GM23248 (cell line): Measurements from ENCODE around the gene PRR5. TPM values are rescaled to one million over a fixed set of nuclear protein-coding genes. Genes with fewer than 3 reads are reported as not detected.

Source experiments
- DNase-seq: peaks from one replicate; pipeline ENCODE4 v3.0.0-alpha.2; 2015
- H2AFZ ChIP-seq: fragments of 200-600 bp; sonication (generic); 2 replicates; pipeline ENCODE4 v1.6.1; 2016; ENCODE audit warnings: antibody characterized with exemption
- H3F3A ChIP-seq: fragments of 200-600 bp; sonication (generic); 2 replicates; pipeline ENCODE4 v1.6.1; 2016; ENCODE audit warnings: mild to moderate bottlenecking, antibody characterized with exemption, mixed run types; ENCODE audit not compliant: insufficient read depth
- H3K27ac ChIP-seq: fragments of 200-600 bp; sonication (generic); 2 replicates; pipeline ENCODE4 v1.5.1; 2016; ENCODE audit warnings: mild to moderate bottlenecking
- H3K27me3 ChIP-seq: fragments of 200-600 bp; sonication (generic); replicated peaks from 2 replicates; pipeline ENCODE4 v1.6.1; 2016; ENCODE audit warnings: mild to moderate bottlenecking; ENCODE audit not compliant: insufficient read depth
- H3K36me3 ChIP-seq: fragments of 200-600 bp; sonication (generic); 2 replicates; pipeline ENCODE4 v1.6.1; 2016; ENCODE audit warnings: low read depth, mild to moderate bottlenecking
- H3K4me1 ChIP-seq: fragments of 200-600 bp; sonication (generic); 2 replicates; pipeline ENCODE4 v1.6.1; 2016; ENCODE audit warnings: mild to moderate bottlenecking; ENCODE audit not compliant: insufficient read depth
- H3K4me2 ChIP-seq: fragments of 200-600 bp; sonication (generic); one replicate; pipeline ENCODE4 v1.6.1; 2016; ENCODE audit warnings: mild to moderate bottlenecking; ENCODE audit not compliant: unreplicated experiment
- H3K4me3 ChIP-seq: fragments of 200-600 bp; sonication (generic); 2 replicates; pipeline ENCODE4 v1.5.1; 2016; ENCODE audit warnings: mild to moderate bottlenecking
- H3K79me2 ChIP-seq: fragments of 200-600 bp; sonication (generic); 2 replicates; pipeline ENCODE4 v1.6.1; 2016; ENCODE audit warnings: mild to moderate bottlenecking; ENCODE audit not compliant: insufficient read depth
- H3K9ac ChIP-seq: fragments of 200-600 bp; sonication (generic); 2 replicates; pipeline ENCODE4 v1.6.1; 2016; ENCODE audit warnings: mild to moderate bottlenecking
- H3K9me2 ChIP-seq: fragments of 200-600 bp; sonication (generic); 2 replicates; pipeline ENCODE4 v1.6.1; 2016; ENCODE audit warnings: mixed run types, mild to moderate bottlenecking, moderate library complexity; ENCODE audit not compliant: insufficient read depth
- H3K9me3 ChIP-seq: fragments of 200-600 bp; sonication (generic); one replicate; pipeline ENCODE4 v1.6.1; 2017; ENCODE audit warnings: low read depth
- H4K20me1 ChIP-seq: fragments of 200-600 bp; sonication (generic); 2 replicates; pipeline ENCODE4 v1.6.0; 2016; ENCODE audit not compliant: insufficient read depth
- EZH2 ChIP-seq: fragments of 200-600 bp; sonication (generic); IDR thresholded peaks from 2 replicates; pipeline ENCODE4 v1.6.1; 2018; ENCODE audit warnings: antibody characterized with exemption, mild to moderate bottlenecking; ENCODE audit not compliant: insufficient read depth, poor library complexity, severe bottlenecking
- EZH2phosphoT487 ChIP-seq: fragments of 200-600 bp; sonication (generic); IDR thresholded peaks from 2 replicates; pipeline ENCODE4 v1.6.1; 2018; ENCODE audit warnings: antibody characterized with exemption, moderate library complexity, mild to moderate bottlenecking, low read depth; ENCODE audit not compliant: insufficient read depth
- WGBS, 2 experiments: methylation state at CpG; one replicate each; pipeline ENCODE4 v1.1.6; 2015 to 2017; ENCODE audit warnings: low lambda C conversion rate in 2 of 2, low coverage in 1 of 2; ENCODE audit errors: missing lambda C conversion rate in 2 of 2; 5-methylcytosine and 5-hydroxymethylcytosine counted together
- in situ Hi-C: fragments of 300-500 bp; cut with MboI; formaldehyde crosslinking; loops from 2 replicates; pipeline ENCODE4 v1.15.0; 2020
- polyA plus RNA-seq: library from polyadenylated mRNA; unstranded; fragments of >200 nt; fragmentation: Nextera tagmentation; extraction: Ambion mirVana; gene quantifications from 2 replicates; pipeline ENCODE4 v1.2.1, GENCODE V29; 2016
- total RNA-seq: library from RNA; depleted of rRNA; stranded (reverse); fragments of >200 nt; shearing (Covaris generic); gene quantifications from 2 replicates; pipeline ENCODE4 v1.2.3, GENCODE V29; 2014

The PRR5 gene
- total and polyA plus RNA-seq, 2 experiments from 2014 or later = 18.9 to 20.0 TPM

DNA sequence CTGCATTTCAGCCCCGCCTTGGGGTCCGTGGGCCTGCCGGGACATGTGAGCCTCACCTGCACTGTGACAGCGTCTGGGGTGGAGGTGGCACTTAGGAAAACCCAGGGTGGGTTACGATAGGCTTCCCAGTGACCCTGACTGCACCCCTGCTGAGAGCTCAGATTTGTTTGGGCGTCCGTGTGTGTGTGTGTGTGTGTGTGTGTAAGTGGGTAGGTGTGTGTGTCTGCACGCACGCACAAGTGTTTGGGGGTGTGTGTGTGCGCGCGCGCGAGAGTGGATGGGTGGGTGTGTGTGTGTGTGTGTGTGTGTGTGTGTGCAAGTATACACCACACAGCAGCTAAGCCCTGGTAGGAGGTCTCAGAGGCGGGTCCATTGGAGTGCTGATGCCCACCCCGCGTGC, 38.3 kb downstream of the PRR5 start:
- Histone ChIP-seq H3K27ac (no peak overlapping the region), H3K27me3 (peaks cover 7% of the 10 kb centered on the region), H3K36me3 (no peaks in the 10 kb centered on the region), H3K79me2 (no peaks in the 10 kb centered on the region), H3F3A (no peaks in the 10 kb centered on the region), H3K9ac (no peak overlapping the region), H3K9me2 (no peaks in the 10 kb centered on the region), H4K20me1 (no peaks in the 10 kb centered on the region), H3K4me2 (no peak overlapping the region), H3K4me3 (no peak overlapping the region), H3K4me1 (no peaks in the 10 kb centered on the region), H2AFZ (no peak overlapping the region), H3K9me3 (no peaks in the 10 kb centered on the region)
- in situ Hi-C loops = no loop called here
- TF ChIP-seq EZH2 (no peak), EZH2phosphoT487 (no peak)
- WGBS, 2 experiments = 69 to 79% methylated on average over 16 to 17 of the region's 17 CpGs
- DNase-seq = no peak

DNA sequence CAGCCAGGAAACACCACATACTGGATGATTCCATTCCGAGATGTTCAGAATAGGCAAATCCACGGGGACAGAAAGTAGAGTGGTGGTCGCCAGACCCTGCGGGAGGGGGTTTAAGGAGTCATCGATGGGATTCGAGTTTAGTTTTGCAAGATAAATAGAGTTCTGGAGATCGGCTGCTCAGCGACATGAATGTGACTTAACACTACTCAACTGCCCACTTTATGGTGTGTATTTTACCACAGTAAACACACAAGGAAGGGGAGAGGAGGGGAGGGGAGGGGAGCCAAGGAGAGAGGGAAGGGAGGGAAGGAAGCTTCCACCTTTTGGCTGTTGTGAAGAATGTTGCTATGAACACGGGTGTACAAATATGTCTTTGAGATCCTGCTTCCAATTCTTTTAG, 39.9 kb downstream of the PRR5 start:
- Histone ChIP-seq H3K27ac (no peak overlapping the region), H4K20me1 (no peaks in the 10 kb centered on the region), H3K9ac (no peak overlapping the region), H3K36me3 (no peaks in the 10 kb centered on the region), H3K4me3 (no peak overlapping the region), H3F3A (no peaks in the 10 kb centered on the region), H3K4me2 (no peak overlapping the region), H3K9me2 (no peaks in the 10 kb centered on the region), H3K4me1 (no peaks in the 10 kb centered on the region), H3K79me2 (no peaks in the 10 kb centered on the region), H3K27me3 (peaks cover 15% of the 10 kb centered on the region), H2AFZ (no peak overlapping the region), H3K9me3 (no peaks in the 10 kb centered on the region)
- TF ChIP-seq EZH2 (no peak), EZH2phosphoT487 (no peak)
- in situ Hi-C loops = no loop called here
- DNase-seq = no peak
- whole genome bisulfite sequencing, 2 experiments = 77 to 80% methylated on average over 9 of the region's 9 CpGs

DNA sequence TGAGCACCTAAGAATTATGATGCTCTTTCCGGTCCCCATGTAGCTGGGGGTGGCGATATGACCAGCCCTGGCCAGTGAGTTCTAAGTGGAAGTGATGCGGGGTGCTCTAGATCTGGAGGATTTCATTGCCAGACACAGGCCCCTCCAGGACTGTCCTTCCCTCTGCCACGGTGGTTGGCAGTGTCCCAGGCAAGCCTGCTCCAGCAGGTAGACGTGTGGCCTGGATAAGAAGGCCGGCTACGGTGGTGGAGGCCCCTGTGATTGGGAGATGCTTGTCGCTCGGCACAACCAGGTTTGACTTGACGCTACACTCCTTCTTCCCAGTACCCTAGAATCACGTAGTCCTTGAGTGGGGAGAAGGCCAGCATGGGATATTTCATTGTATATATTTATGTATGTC, 41.2 kb downstream of the PRR5 start:
- Histone ChIP-seq H3K27ac (no peak overlapping the region), H3K4me3 (no peak overlapping the region), H3K4me2 (no peak overlapping the region), H4K20me1 (no peaks in the 10 kb centered on the region), H3K9me2 (no peaks in the 10 kb centered on the region), H3K36me3 (no peaks in the 10 kb centered on the region), H3K9ac (no peak overlapping the region), H3K79me2 (no peaks in the 10 kb centered on the region), H2AFZ (no peak overlapping the region), H3K4me1 (no peaks in the 10 kb centered on the region), H3F3A (no peaks in the 10 kb centered on the region), H3K27me3 (peaks cover 15% of the 10 kb centered on the region), H3K9me3 (no peaks in the 10 kb centered on the region)
- no peak for DNase-seq
- 71 to 73% methylated on average over 11 of the region's 11 CpGs for WGBS, 2 experiments
- in situ Hi-C loops = no loop called here
- TF ChIP-seq EZH2 (no peak), EZH2phosphoT487 (no peak)

DNA sequence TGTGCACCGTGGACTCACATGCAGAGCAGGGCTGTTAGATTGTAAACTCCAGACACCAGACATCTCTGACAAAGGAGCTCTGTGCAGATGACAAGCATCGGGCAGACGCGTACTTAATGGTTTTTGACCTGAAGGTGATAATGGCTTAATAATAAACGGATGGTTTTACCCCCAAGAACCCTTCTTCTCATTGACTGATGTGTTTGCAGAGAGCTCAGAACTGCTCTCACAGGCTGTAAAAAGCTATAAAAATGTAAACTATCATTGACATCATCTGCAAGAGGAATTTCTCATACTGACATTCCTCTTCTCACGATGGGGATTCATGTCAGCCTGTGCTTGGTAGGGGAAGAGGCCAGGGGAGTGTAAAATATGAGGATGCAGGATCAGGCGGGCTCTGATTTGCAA, 41.8 kb downstream of the PRR5 start:
- H3K27me3 ChIP-seq = peaks cover 15% of the 10 kb centered on the region
- no peak overlapping the region for H3K4me2 ChIP-seq
- no peak overlapping the region for H2AFZ ChIP-seq
- no peak overlapping the region for H3K27ac ChIP-seq
- no peaks in the 10 kb centered on the region for H4K20me1 ChIP-seq
- H3K4me1 ChIP-seq = no peaks in the 10 kb centered on the region
- 6 to 15% methylated on average over 7 of the region's 7 CpGs for WGBS, 2 experiments
- no peaks in the 10 kb centered on the region for H3K36me3 ChIP-seq
- no peaks in the 10 kb centered on the region for H3F3A ChIP-seq
- H3K9me2 ChIP-seq = no peaks in the 10 kb centered on the region
- H3K4me3 ChIP-seq = no peak overlapping the region
- no peak overlapping the region for H3K9ac ChIP-seq
- H3K9me3 ChIP-seq = no peaks in the 10 kb centered on the region
- in situ Hi-C loops = no loop called here
- DNase-seq = no peak
- TF ChIP-seq EZH2phosphoT487 (no peak), EZH2 (no peak)
- no peaks in the 10 kb centered on the region for H3K79me2 ChIP-seq
